ENCODE measurements around the gene TCF4.

- TF ChIP-seq, protein P1, sequence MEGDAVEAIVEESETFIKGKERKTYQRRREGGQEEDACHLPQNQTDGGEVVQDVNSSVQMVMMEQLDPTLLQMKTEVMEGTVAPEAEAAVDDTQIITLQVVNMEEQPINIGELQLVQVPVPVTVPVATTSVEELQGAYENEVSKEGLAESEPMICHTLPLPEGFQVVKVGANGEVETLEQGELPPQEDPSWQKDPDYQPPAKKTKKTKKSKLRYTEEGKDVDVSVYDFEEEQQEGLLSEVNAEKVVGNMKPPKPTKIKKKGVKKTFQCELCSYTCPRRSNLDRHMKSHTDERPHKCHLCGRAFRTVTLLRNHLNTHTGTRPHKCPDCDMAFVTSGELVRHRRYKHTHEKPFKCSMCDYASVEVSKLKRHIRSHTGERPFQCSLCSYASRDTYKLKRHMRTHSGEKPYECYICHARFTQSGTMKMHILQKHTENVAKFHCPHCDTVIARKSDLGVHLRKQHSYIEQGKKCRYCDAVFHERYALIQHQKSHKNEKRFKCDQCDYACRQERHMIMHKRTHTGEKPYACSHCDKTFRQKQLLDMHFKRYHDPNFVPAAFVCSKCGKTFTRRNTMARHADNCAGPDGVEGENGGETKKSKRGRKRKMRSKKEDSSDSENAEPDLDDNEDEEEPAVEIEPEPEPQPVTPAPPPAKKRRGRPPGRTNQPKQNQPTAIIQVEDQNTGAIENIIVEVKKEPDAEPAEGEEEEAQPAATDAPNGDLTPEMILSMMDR (IDR thresholded peaks at IDR 0.05; ENCODE audit: low read depth, low read length, poor library complexity, severe bottlenecking), result no peak
- TF ChIP-seq EZH2phosphoT487 (IDR thresholded peaks at IDR 0.05; ENCODE audit: borderline replicate concordance, low read length), result no peak
Measured at GRCh38 chr18:55374741-55375140, 213.3 kb downstream of the TCF4 start.

All from DOHH2 (cell line).